Measurements from ENCODE around the gene ELMO1. TPM values are rescaled to one million over a fixed set of nuclear protein-coding genes. Genes with fewer than 3 reads are reported as not detected.

Gene ELMO1
- total RNA-seq, 1 donor from 2014 or later: 151 TPM

- no peaks in the 10 kb centered on the region for H3K27me3 Mint-ChIP-seq (ENCODE audit: unreplicated experiment)
- H3K27ac Mint-ChIP-seq (ENCODE audit: unreplicated experiment): no peak overlapping the region
- H3K4me3 Mint-ChIP-seq (ENCODE audit: unreplicated experiment): no peak overlapping the region
- TF ChIP-seq, protein P1, sequence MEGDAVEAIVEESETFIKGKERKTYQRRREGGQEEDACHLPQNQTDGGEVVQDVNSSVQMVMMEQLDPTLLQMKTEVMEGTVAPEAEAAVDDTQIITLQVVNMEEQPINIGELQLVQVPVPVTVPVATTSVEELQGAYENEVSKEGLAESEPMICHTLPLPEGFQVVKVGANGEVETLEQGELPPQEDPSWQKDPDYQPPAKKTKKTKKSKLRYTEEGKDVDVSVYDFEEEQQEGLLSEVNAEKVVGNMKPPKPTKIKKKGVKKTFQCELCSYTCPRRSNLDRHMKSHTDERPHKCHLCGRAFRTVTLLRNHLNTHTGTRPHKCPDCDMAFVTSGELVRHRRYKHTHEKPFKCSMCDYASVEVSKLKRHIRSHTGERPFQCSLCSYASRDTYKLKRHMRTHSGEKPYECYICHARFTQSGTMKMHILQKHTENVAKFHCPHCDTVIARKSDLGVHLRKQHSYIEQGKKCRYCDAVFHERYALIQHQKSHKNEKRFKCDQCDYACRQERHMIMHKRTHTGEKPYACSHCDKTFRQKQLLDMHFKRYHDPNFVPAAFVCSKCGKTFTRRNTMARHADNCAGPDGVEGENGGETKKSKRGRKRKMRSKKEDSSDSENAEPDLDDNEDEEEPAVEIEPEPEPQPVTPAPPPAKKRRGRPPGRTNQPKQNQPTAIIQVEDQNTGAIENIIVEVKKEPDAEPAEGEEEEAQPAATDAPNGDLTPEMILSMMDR (IDR thresholded peaks at IDR 0.05; ENCODE audit: unreplicated experiment): no peak
- no peaks in the 10 kb centered on the region for H3K9me3 Mint-ChIP-seq (ENCODE audit: unreplicated experiment)
- H3K36me3 Mint-ChIP-seq (ENCODE audit: low read depth, unreplicated experiment): no peaks in the 10 kb centered on the region
- H3K4me1 Mint-ChIP-seq (ENCODE audit: unreplicated experiment): no peaks in the 10 kb centered on the region
- DNase-seq (ENCODE audit: low spot score): no peak
Measured at GRCh38 chr7:36827726-36828703, 620.6 kb downstream of the ELMO1 start.

- TF ChIP-seq, protein P1 (IDR thresholded peaks at IDR 0.05; ENCODE audit: unreplicated experiment): no peak
Measured at GRCh38 chr7:36825501-36825900, 623.2 kb downstream of the ELMO1 start.

GRCh38 chr7:36823353-36823752 is 625.3 kb downstream of the ELMO1 start:
- H3K4me3 Mint-ChIP-seq (ENCODE audit: unreplicated experiment): no peak overlapping the region
- no peaks in the 10 kb centered on the region for H3K36me3 Mint-ChIP-seq (ENCODE audit: low read depth, unreplicated experiment)
- no peak overlapping the region for H3K27ac Mint-ChIP-seq (ENCODE audit: unreplicated experiment)
- no peak for DNase-seq (ENCODE audit: low spot score)
- TF ChIP-seq, protein P1 (IDR thresholded peaks at IDR 0.05; ENCODE audit: unreplicated experiment): no peak
- H3K4me1 Mint-ChIP-seq (ENCODE audit: unreplicated experiment): no peaks in the 10 kb centered on the region
- no peaks in the 10 kb centered on the region for H3K27me3 Mint-ChIP-seq (ENCODE audit: unreplicated experiment)
- H3K9me3 Mint-ChIP-seq (ENCODE audit: unreplicated experiment): no peaks in the 10 kb centered on the region

More at GRCh38 chr7:36825501-36825900, 623.2 kb downstream of the ELMO1 start:
- no peaks in the 10 kb centered on the region for H3K27me3 Mint-ChIP-seq (ENCODE audit: unreplicated experiment)
- H3K27ac Mint-ChIP-seq (ENCODE audit: unreplicated experiment): no peak overlapping the region
- H3K9me3 Mint-ChIP-seq (ENCODE audit: unreplicated experiment): no peaks in the 10 kb centered on the region
- H3K4me3 Mint-ChIP-seq (ENCODE audit: unreplicated experiment): no peak overlapping the region
- H3K4me1 Mint-ChIP-seq (ENCODE audit: unreplicated experiment): no peaks in the 10 kb centered on the region
- DNase-seq (ENCODE audit: low spot score): no peak
- no peaks in the 10 kb centered on the region for H3K36me3 Mint-ChIP-seq (ENCODE audit: low read depth, unreplicated experiment)

DNA sequence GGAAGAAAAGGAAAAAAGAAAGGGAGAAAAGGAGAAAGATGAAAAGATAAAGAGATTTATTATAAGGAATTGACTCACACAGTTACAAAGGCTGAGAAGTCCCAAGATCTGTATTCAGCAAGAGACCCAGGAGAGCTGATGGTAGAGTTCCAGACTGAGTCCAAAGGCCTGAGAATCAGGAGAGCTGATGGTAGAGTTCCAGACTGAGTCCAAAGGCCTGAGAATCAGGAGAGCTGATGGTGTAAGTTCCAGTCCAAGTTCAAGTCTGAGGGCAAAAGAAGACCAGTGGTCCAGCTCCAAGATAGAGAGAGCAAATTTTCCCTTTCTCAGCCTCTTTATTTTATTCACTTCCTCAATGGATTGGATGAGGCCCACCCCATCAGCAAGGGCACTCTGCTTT is 627.0 kb downstream of the ELMO1 start:
- Mint-ChIP-seq H3K4me1 (ENCODE audit: unreplicated experiment) (no peaks in the 10 kb centered on the region), H3K9me3 (ENCODE audit: unreplicated experiment) (no peaks in the 10 kb centered on the region), H3K27me3 (ENCODE audit: unreplicated experiment) (no peaks in the 10 kb centered on the region), H3K36me3 (ENCODE audit: low read depth, unreplicated experiment) (no peaks in the 10 kb centered on the region), H3K4me3 (ENCODE audit: unreplicated experiment) (no peak overlapping the region), H3K27ac (ENCODE audit: unreplicated experiment) (no peak overlapping the region)
- TF ChIP-seq, protein P1 (IDR thresholded peaks at IDR 0.05; ENCODE audit: unreplicated experiment): no peak
- no peak for DNase-seq (ENCODE audit: low spot score)

All from endothelial cell (in vitro differentiated cells).